Liver (tissue), 9 donors: ENCODE data around the gene LRRC7. TPM values are rescaled to one million over a fixed set of nuclear protein-coding genes. Genes with fewer than 3 reads are reported as not detected.

Experiments used
- DNase-seq: peaks from one replicate; pipeline ENCODE4 v3.0.0-alpha.2; 2017; ENCODE audit warnings: low spot score
- H3K27ac ChIP-seq, 2 donors: one replicate each; pipeline ENCODE4 v1.7.0; 2013; ENCODE audit warnings: inconsistent platforms in 2 of 2, low read length in 2 of 2, control low read depth in 1 of 2, low read depth in 1 of 2, mild to moderate bottlenecking in 1 of 2
- H3K27me3 ChIP-seq, 4 donors: one replicate each; pipeline versions ENCODE4 v1.6.1 to v1.7.0; 2013; ENCODE audit warnings: low read length in 3 of 4, inconsistent platforms in 1 of 4, mild to moderate bottlenecking in 1 of 4, moderate library complexity in 1 of 4; ENCODE audit not compliant: control insufficient read depth in 4 of 4, insufficient read depth in 4 of 4
- H3K36me3 ChIP-seq, 4 donors: one replicate each; pipeline versions ENCODE4 v1.6.1 to v1.7.0; 2013; ENCODE audit warnings: low read length in 3 of 4, mild to moderate bottlenecking in 3 of 4, low read depth in 1 of 4, moderate library complexity in 1 of 4; ENCODE audit not compliant: control insufficient read depth in 4 of 4, insufficient read depth in 3 of 4
- H3K4me1 ChIP-seq, 4 donors: one replicate each; pipeline versions ENCODE4 v1.6.1 to v1.7.0; 2013; ENCODE audit warnings: low read length in 3 of 4, mild to moderate bottlenecking in 3 of 4, moderate library complexity in 1 of 4; ENCODE audit not compliant: control insufficient read depth in 4 of 4, insufficient read depth in 4 of 4
- H3K4me3 ChIP-seq, 3 donors: one replicate each; pipeline versions ENCODE4 v1.6.1 to v1.7.0; 2013; ENCODE audit warnings: low read length in 3 of 3, control low read depth in 1 of 3, low read depth in 1 of 3, mild to moderate bottlenecking in 1 of 3
- H3K9ac ChIP-seq, 2 donors: one replicate each; pipeline ENCODE4 v1.7.0; 2013; ENCODE audit warnings: low read length in 2 of 2, mild to moderate bottlenecking in 2 of 2, moderate library complexity in 2 of 2, control low read depth in 1 of 2, low read depth in 1 of 2
- H3K9me3 ChIP-seq, 4 donors: one replicate each; pipeline versions ENCODE4 v1.6.1 to v1.7.0; 2013; ENCODE audit warnings: low read length in 3 of 4; ENCODE audit not compliant: control insufficient read depth in 4 of 4
- ATF3 ChIP-seq: IDR thresholded peaks from 2 replicates; pipeline ENCODE4 v1.6.1; 2016; ENCODE audit warnings: antibody characterized with exemption
- CTCF ChIP-seq: fragments of 150-350 bp; IDR thresholded peaks from 2 replicates; pipeline ENCODE4 v1.5.1; 2017; ENCODE audit warnings: improper control_type of control experiment, low read depth, low read length; ENCODE audit not compliant: missing input control
- EGR1 ChIP-seq, 2 donors: IDR thresholded peaks; 2 replicates each; pipeline ENCODE4 v1.6.1; 2016 to 2018; ENCODE audit warnings: antibody characterized with exemption in 2 of 2, low read depth in 2 of 2
- FOXA1 ChIP-seq: IDR thresholded peaks from 2 replicates; pipeline ENCODE4 v1.6.1; 2016; ENCODE audit warnings: antibody characterized with exemption
- FOXA2 ChIP-seq: IDR thresholded peaks from 2 replicates; pipeline ENCODE4 v1.6.1; 2016; ENCODE audit warnings: antibody characterized with exemption
- GABPA ChIP-seq, 2 donors: IDR thresholded peaks in 1 of 2; conservative IDR thresholded peaks in 1 of 2; 2 replicates each; pipeline ENCODE4 v1.6.1; 2016; ENCODE audit warnings: antibody characterized with exemption in 2 of 2, mild to moderate bottlenecking in 1 of 2, moderate library complexity in 1 of 2
- HNF4A ChIP-seq, 2 donors: conservative IDR thresholded peaks; 2 replicates each; pipeline ENCODE4 v1.6.1; 2016; ENCODE audit warnings: antibody characterized with exemption in 2 of 2, mild to moderate bottlenecking in 2 of 2
- HNF4G ChIP-seq: IDR thresholded peaks from 2 replicates; pipeline ENCODE4 v1.6.1; 2016; ENCODE audit warnings: antibody characterized with exemption
- JUND ChIP-seq, 2 donors: IDR thresholded peaks; 2 replicates each; pipeline ENCODE4 v1.6.1; 2016; ENCODE audit warnings: antibody characterized with exemption in 2 of 2
- MAX ChIP-seq: IDR thresholded peaks from 2 replicates; pipeline ENCODE4 v1.6.1; 2016; ENCODE audit warnings: antibody characterized with exemption
- NR2F2 ChIP-seq: IDR thresholded peaks from 2 replicates; pipeline ENCODE4 v1.6.1; 2016; ENCODE audit warnings: antibody characterized with exemption
- RAD21 ChIP-seq, 2 donors: IDR thresholded peaks; 2 replicates each; pipeline ENCODE4 v1.6.1; 2016; ENCODE audit warnings: antibody characterized with exemption in 2 of 2, mild to moderate bottlenecking in 2 of 2
- REST ChIP-seq: IDR thresholded peaks from 2 replicates; pipeline ENCODE4 v1.6.1; 2016; ENCODE audit warnings: antibody characterized with exemption, mild to moderate bottlenecking
- RXRA ChIP-seq, 2 donors: IDR thresholded peaks; 2 replicates each; pipeline ENCODE4 v1.6.1; 2017 to 2018; ENCODE audit warnings: antibody characterized with exemption in 2 of 2, mild to moderate bottlenecking in 1 of 2
- SP1 ChIP-seq: IDR thresholded peaks from 2 replicates; pipeline ENCODE4 v1.6.1; 2018; ENCODE audit warnings: antibody characterized with exemption, mild to moderate bottlenecking
- TAF1 ChIP-seq: conservative IDR thresholded peaks from 2 replicates; pipeline ENCODE4 v1.6.1; 2016; ENCODE audit warnings: antibody characterized with exemption, mild to moderate bottlenecking
- YY1 ChIP-seq: IDR thresholded peaks from 2 replicates; pipeline ENCODE4 v1.6.1; 2016; ENCODE audit warnings: antibody characterized with exemption, mild to moderate bottlenecking
- ZBTB33 ChIP-seq: IDR thresholded peaks from 2 replicates; pipeline ENCODE4 v1.6.1; 2016; ENCODE audit warnings: antibody characterized with exemption
- WGBS: extraction: QIAGEN DNeasy Blood & Tissue Kit; methylation state at CpG from one replicate; pipeline ENCODE4 v1.1.7; 2013; 5-methylcytosine and 5-hydroxymethylcytosine counted together
- polyA plus RNA-seq, 2 donors: library from polyadenylated mRNA; stranded (reverse) in 1 of 2; unstranded in 1 of 2; fragments of 200-250 nt in 1 of 2; fragments of >200 nt in 1 of 2; fragmentation: Nextera tagmentation in 1 of 2; extraction: Ambion mirVana in 1 of 2; gene quantifications; one replicate each; pipeline versions ENCODE4 v1.2.1 to v1.2.3, GENCODE V29; 2013 to 2015
- total RNA-seq, 2 donors: library from RNA; depleted of rRNA; stranded (reverse); fragments of >200 nt; gene quantifications; one replicate each; pipeline ENCODE4 v1.2.3, GENCODE V29; 2014
- donor health status: healthy.
- donor health status: healthy.
- donor health status: healthy.
- donor health status: healthy.
- donor health status: healthy.

The LRRC7 gene
- total and polyA plus RNA-seq, 4 donors = 0.08 to 1.1 (median 0.67) TPM

GRCh38 chr1:69846267-69846666 lies 278.5 kb downstream of the LRRC7 start (continued):
- TF ChIP-seq JUND (IDR thresholded peaks at IDR 0.05) (no peak), GABPA (IDR thresholded peaks at IDR 0.05 in 1 of 2, conservative IDR thresholded peaks at IDR 0.05 in 1 of 2) (no peak), YY1 (no peak), FOXA2 (no peak), EGR1 (IDR thresholded peaks at IDR 0.05; ENCODE audit: low read depth in 2 of 2) (no peak)

GRCh38 chr1:69847670-69848069 lies 279.9 kb downstream of the LRRC7 start:
- no peak overlapping the region for H3K9ac ChIP-seq
- no peak for TF ChIP-seq GABPA (IDR thresholded peaks at IDR 0.05 in 1 of 2, conservative IDR thresholded peaks at IDR 0.05 in 1 of 2)
- TF ChIP-seq RAD21 (IDR thresholded peaks at IDR 0.05) = no peak
- DNase-seq = no peak
- 71% methylated on average over 4 of the region's 4 CpGs for WGBS
- H3K36me3 ChIP-seq = no peaks in the 10 kb centered on the region
- no peaks in the 10 kb centered on the region for H3K9me3 ChIP-seq
- no peaks in the 10 kb centered on the region for H3K4me1 ChIP-seq
- no peaks in the 10 kb centered on the region for H3K27me3 ChIP-seq
- H3K27ac ChIP-seq = no peak overlapping the region
- H3K4me3 ChIP-seq = no peak overlapping the region

GRCh38 chr1:69852151-69852550 lies 284.4 kb downstream of the LRRC7 start:
- Histone ChIP-seq H3K4me3 (no peak overlapping the region), H3K9ac (no peak overlapping the region), H3K9me3 (no peaks in the 10 kb centered on the region), H3K27ac (no peak overlapping the region), H3K36me3 (no peaks in the 10 kb centered on the region), H3K4me1 (no peaks in the 10 kb centered on the region), H3K27me3 (no peaks in the 10 kb centered on the region)
- WGBS = 60% methylated on average over 4 of the region's 4 CpGs
- no peak for DNase-seq
- TF ChIP-seq FOXA1 = no peak
- no peak for TF ChIP-seq ATF3
- no peak for TF ChIP-seq YY1
- no peak for TF ChIP-seq RXRA (IDR thresholded peaks at IDR 0.05)
- TF ChIP-seq EGR1 (IDR thresholded peaks at IDR 0.05; ENCODE audit: low read depth in 2 of 2) = no peak
- TF ChIP-seq GABPA (IDR thresholded peaks at IDR 0.05 in 1 of 2, conservative IDR thresholded peaks at IDR 0.05 in 1 of 2) = no peak
- no peak for TF ChIP-seq RAD21 (IDR thresholded peaks at IDR 0.05)
- no peak for TF ChIP-seq HNF4A (conservative IDR thresholded peaks at IDR 0.05)
- TF ChIP-seq MAX = no peak
- no peak for TF ChIP-seq HNF4G
- no peak for TF ChIP-seq TAF1
- no peak for TF ChIP-seq REST
- no peak for TF ChIP-seq SP1
- no peak for TF ChIP-seq CTCF
- TF ChIP-seq ZBTB33 = no peak
- no peak for TF ChIP-seq FOXA2
- TF ChIP-seq JUND (IDR thresholded peaks at IDR 0.05) = no peak
- no peak for TF ChIP-seq NR2F2
